ENCODE data around the gene SCFD2.

The SCFD2 gene

GRCh38 chr4:53174823-53175222 lies 191.0 kb downstream of the SCFD2 start:
- Histone ChIP-seq H3K4me1 (ENCODE audit: control insufficient read depth, insufficient read depth, low read length) (no peaks in the 10 kb centered on the region), H3K36me3 (ENCODE audit: control insufficient read depth, insufficient read depth, low read length) (no peaks in the 10 kb centered on the region), H3K27ac (ENCODE audit: insufficient read depth, low read depth, low read length, poor library complexity, severe bottlenecking) (no peak overlapping the region), H3K4me3 (ENCODE audit: insufficient read depth, low read depth, low read length) (no peak overlapping the region), H3K9me3 (ENCODE audit: control insufficient read depth, low read length) (peaks cover 2% of the 10 kb centered on the region), H3K27me3 (ENCODE audit: control insufficient read depth, insufficient read depth, low read length, poor library complexity, severe bottlenecking) (no peaks in the 10 kb centered on the region)
- 91 to 94% methylated on average over 3 of the region's 3 CpGs for WGBS, 2 experiments

- Histone ChIP-seq H3K36me3 (ENCODE audit: control insufficient read depth, insufficient read depth, low read length) (no peaks in the 10 kb centered on the region), H3K9me3 (ENCODE audit: control insufficient read depth, low read length) (peaks cover 2% of the 10 kb centered on the region), H3K4me3 (ENCODE audit: insufficient read depth, low read depth, low read length) (no peak overlapping the region), H3K4me1 (ENCODE audit: control insufficient read depth, insufficient read depth, low read length) (no peaks in the 10 kb centered on the region), H3K27me3 (ENCODE audit: control insufficient read depth, insufficient read depth, low read length, poor library complexity, severe bottlenecking) (no peaks in the 10 kb centered on the region), H3K27ac (ENCODE audit: insufficient read depth, low read depth, low read length, poor library complexity, severe bottlenecking) (no peak overlapping the region)
- WGBS, 2 experiments = 94 to 100% methylated on average over 1 of the region's 1 CpG
These were observed 192.3 kb downstream of the SCFD2 start for GRCh38 chr4:53173576-53173975.

GRCh38 chr4:53171797-53172196 lies 194.1 kb downstream of the SCFD2 start:
- H3K9me3 ChIP-seq (ENCODE audit: control insufficient read depth, low read length) = no peaks in the 10 kb centered on the region
- H3K4me1 ChIP-seq (ENCODE audit: control insufficient read depth, insufficient read depth, low read length) = no peaks in the 10 kb centered on the region
- WGBS, 2 experiments = 75 to 85% methylated on average over 2 of the region's 3 CpGs
- no peaks in the 10 kb centered on the region for H3K36me3 ChIP-seq (ENCODE audit: control insufficient read depth, insufficient read depth, low read length)
- no peak overlapping the region for H3K4me3 ChIP-seq (ENCODE audit: insufficient read depth, low read depth, low read length)
- H3K27me3 ChIP-seq (ENCODE audit: control insufficient read depth, insufficient read depth, low read length, poor library complexity, severe bottlenecking) = no peaks in the 10 kb centered on the region
- H3K27ac ChIP-seq (ENCODE audit: insufficient read depth, low read depth, low read length, poor library complexity, severe bottlenecking) = no peak overlapping the region

- Histone ChIP-seq H3K4me3 (ENCODE audit: insufficient read depth, low read depth, low read length) (no peak overlapping the region), H3K9me3 (ENCODE audit: control insufficient read depth, low read length) (no peaks in the 10 kb centered on the region)
- 92 to 96% methylated on average over 4 of the region's 5 CpGs for WGBS, 2 experiments
These were observed 195.9 kb downstream of the SCFD2 start for GRCh38 chr4:53169695-53170617.

GRCh38 chr4:53168228-53168627 lies 197.6 kb downstream of the SCFD2 start:
- H3K4me1 ChIP-seq (ENCODE audit: control insufficient read depth, insufficient read depth, low read length) = no peaks in the 10 kb centered on the region
- no peaks in the 10 kb centered on the region for H3K36me3 ChIP-seq (ENCODE audit: control insufficient read depth, insufficient read depth, low read length)
- no peak overlapping the region for H3K4me3 ChIP-seq (ENCODE audit: insufficient read depth, low read depth, low read length)
- H3K27ac ChIP-seq (ENCODE audit: insufficient read depth, low read depth, low read length, poor library complexity, severe bottlenecking) = no peak overlapping the region
- no peaks in the 10 kb centered on the region for H3K9me3 ChIP-seq (ENCODE audit: control insufficient read depth, low read length)
- no peaks in the 10 kb centered on the region for H3K27me3 ChIP-seq (ENCODE audit: control insufficient read depth, insufficient read depth, low read length, poor library complexity, severe bottlenecking)
- WGBS, 2 experiments = no CpG with 5 or more reads among the region's 1 CpG

More at GRCh38 chr4:53169695-53170617, 195.9 kb downstream of the SCFD2 start:
- Histone ChIP-seq H3K27ac (ENCODE audit: insufficient read depth, low read depth, low read length, poor library complexity, severe bottlenecking) (no peak overlapping the region), H3K27me3 (ENCODE audit: control insufficient read depth, insufficient read depth, low read length, poor library complexity, severe bottlenecking) (no peaks in the 10 kb centered on the region), H3K36me3 (ENCODE audit: control insufficient read depth, insufficient read depth, low read length) (no peaks in the 10 kb centered on the region), H3K4me1 (ENCODE audit: control insufficient read depth, insufficient read depth, low read length) (no peaks in the 10 kb centered on the region)

- WGBS, 2 experiments = 87 to 95% methylated on average over 2 of the region's 2 CpGs
- Histone ChIP-seq H3K27ac (ENCODE audit: insufficient read depth, low read depth, low read length, poor library complexity, severe bottlenecking) (no peak overlapping the region), H3K27me3 (ENCODE audit: control insufficient read depth, insufficient read depth, low read length, poor library complexity, severe bottlenecking) (no peaks in the 10 kb centered on the region), H3K4me3 (ENCODE audit: insufficient read depth, low read depth, low read length) (no peak overlapping the region), H3K9me3 (ENCODE audit: control insufficient read depth, low read length) (no peaks in the 10 kb centered on the region), H3K4me1 (ENCODE audit: control insufficient read depth, insufficient read depth, low read length) (no peaks in the 10 kb centered on the region), H3K36me3 (ENCODE audit: control insufficient read depth, insufficient read depth, low read length) (no peaks in the 10 kb centered on the region)
These were observed 202.9 kb downstream of the SCFD2 start for GRCh38 chr4:53162969-53163368.

GRCh38 chr4:53161787-53162433 lies 204.0 kb downstream of the SCFD2 start:
- 85 to 89% methylated on average over 1 of the region's 1 CpG for WGBS, 2 experiments
- no peak overlapping the region for H3K27ac ChIP-seq (ENCODE audit: insufficient read depth, low read depth, low read length, poor library complexity, severe bottlenecking)
- no peak overlapping the region for H3K4me3 ChIP-seq (ENCODE audit: insufficient read depth, low read depth, low read length)
- H3K4me1 ChIP-seq (ENCODE audit: control insufficient read depth, insufficient read depth, low read length) = no peaks in the 10 kb centered on the region
- no peaks in the 10 kb centered on the region for H3K27me3 ChIP-seq (ENCODE audit: control insufficient read depth, insufficient read depth, low read length, poor library complexity, severe bottlenecking)
- H3K9me3 ChIP-seq (ENCODE audit: control insufficient read depth, low read length) = no peaks in the 10 kb centered on the region
- no peaks in the 10 kb centered on the region for H3K36me3 ChIP-seq (ENCODE audit: control insufficient read depth, insufficient read depth, low read length)

GRCh38 chr4:53161051-53161786 lies 204.6 kb downstream of the SCFD2 start:
- Histone ChIP-seq H3K4me1 (ENCODE audit: control insufficient read depth, insufficient read depth, low read length) (no peaks in the 10 kb centered on the region), H3K27me3 (ENCODE audit: control insufficient read depth, insufficient read depth, low read length, poor library complexity, severe bottlenecking) (no peaks in the 10 kb centered on the region), H3K9me3 (ENCODE audit: control insufficient read depth, low read length) (no peaks in the 10 kb centered on the region), H3K27ac (ENCODE audit: insufficient read depth, low read depth, low read length, poor library complexity, severe bottlenecking) (no peak overlapping the region), H3K36me3 (ENCODE audit: control insufficient read depth, insufficient read depth, low read length) (no peaks in the 10 kb centered on the region), H3K4me3 (ENCODE audit: insufficient read depth, low read depth, low read length) (no peak overlapping the region)
- WGBS, 2 experiments = 91 to 93% methylated on average over 4 to 5 of the region's 5 CpGs

GRCh38 chr4:53156896-53157295 lies 209.0 kb downstream of the SCFD2 start:
- WGBS, 2 experiments = 93 to 94% methylated on average over 3 of the region's 3 CpGs
- Histone ChIP-seq H3K27me3 (ENCODE audit: control insufficient read depth, insufficient read depth, low read length, poor library complexity, severe bottlenecking) (no peaks in the 10 kb centered on the region), H3K27ac (ENCODE audit: insufficient read depth, low read depth, low read length, poor library complexity, severe bottlenecking) (no peak overlapping the region), H3K4me1 (ENCODE audit: control insufficient read depth, insufficient read depth, low read length) (no peaks in the 10 kb centered on the region), H3K36me3 (ENCODE audit: control insufficient read depth, insufficient read depth, low read length) (no peaks in the 10 kb centered on the region), H3K9me3 (ENCODE audit: control insufficient read depth, low read length) (no peaks in the 10 kb centered on the region), H3K4me3 (ENCODE audit: insufficient read depth, low read depth, low read length) (no peak overlapping the region)

- 74 to 84% methylated on average over 2 of the region's 2 CpGs for WGBS, 2 experiments
- no peak overlapping the region for H3K4me3 ChIP-seq (ENCODE audit: insufficient read depth, low read depth, low read length)
- no peaks in the 10 kb centered on the region for H3K9me3 ChIP-seq (ENCODE audit: control insufficient read depth, low read length)
- no peaks in the 10 kb centered on the region for H3K36me3 ChIP-seq (ENCODE audit: control insufficient read depth, insufficient read depth, low read length)
- peaks cover 4% of the 10 kb centered on the region for H3K4me1 ChIP-seq (ENCODE audit: control insufficient read depth, insufficient read depth, low read length)
- no peaks in the 10 kb centered on the region for H3K27me3 ChIP-seq (ENCODE audit: control insufficient read depth, insufficient read depth, low read length, poor library complexity, severe bottlenecking)
- H3K27ac ChIP-seq (ENCODE audit: insufficient read depth, low read depth, low read length, poor library complexity, severe bottlenecking) = no peak overlapping the region
These were observed 213.4 kb downstream of the SCFD2 start for GRCh38 chr4:53152467-53152866.
